B cell (primary cell): ENCODE data around the gene FTL.

Experiments
- EZH2 ChIP-seq: IDR thresholded peaks from 2 replicates; pipeline ENCODE4 v1.6.1; 2012; ENCODE audit warnings: borderline replicate concordance, low read depth, mild to moderate bottlenecking, moderate library complexity, low read length; ENCODE audit not compliant: insufficient read depth, poor library complexity, severe bottlenecking
- TF ChIP-seq, protein P1 (sequence below): fragments of 200-600 bp; IDR thresholded peaks from one replicate; pipeline ENCODE4 v1.8.0; 2022; ENCODE audit warnings: antibody characterized with exemption, mild to moderate bottlenecking

DNA sequence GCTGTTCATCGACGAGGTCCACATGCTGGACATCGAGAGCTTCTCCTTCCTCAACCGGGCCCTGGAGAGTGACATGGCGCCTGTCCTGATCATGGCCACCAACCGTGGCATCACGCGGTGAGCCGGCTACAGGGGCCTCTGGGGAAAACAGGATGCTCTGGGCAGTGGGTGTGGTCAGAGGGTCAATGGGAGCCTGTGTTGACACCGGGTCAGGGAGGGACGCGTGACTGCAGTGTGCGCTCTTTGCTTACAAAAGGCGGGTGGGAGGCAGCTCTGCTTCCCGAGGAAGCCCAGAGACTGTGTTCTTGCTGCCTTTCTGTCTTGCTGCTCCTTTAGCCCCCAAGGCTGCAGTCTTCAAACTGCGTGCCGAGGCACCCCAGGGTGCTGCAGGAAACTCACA is 46.1 kb downstream of the FTL start:
- TF ChIP-seq, protein P1, sequence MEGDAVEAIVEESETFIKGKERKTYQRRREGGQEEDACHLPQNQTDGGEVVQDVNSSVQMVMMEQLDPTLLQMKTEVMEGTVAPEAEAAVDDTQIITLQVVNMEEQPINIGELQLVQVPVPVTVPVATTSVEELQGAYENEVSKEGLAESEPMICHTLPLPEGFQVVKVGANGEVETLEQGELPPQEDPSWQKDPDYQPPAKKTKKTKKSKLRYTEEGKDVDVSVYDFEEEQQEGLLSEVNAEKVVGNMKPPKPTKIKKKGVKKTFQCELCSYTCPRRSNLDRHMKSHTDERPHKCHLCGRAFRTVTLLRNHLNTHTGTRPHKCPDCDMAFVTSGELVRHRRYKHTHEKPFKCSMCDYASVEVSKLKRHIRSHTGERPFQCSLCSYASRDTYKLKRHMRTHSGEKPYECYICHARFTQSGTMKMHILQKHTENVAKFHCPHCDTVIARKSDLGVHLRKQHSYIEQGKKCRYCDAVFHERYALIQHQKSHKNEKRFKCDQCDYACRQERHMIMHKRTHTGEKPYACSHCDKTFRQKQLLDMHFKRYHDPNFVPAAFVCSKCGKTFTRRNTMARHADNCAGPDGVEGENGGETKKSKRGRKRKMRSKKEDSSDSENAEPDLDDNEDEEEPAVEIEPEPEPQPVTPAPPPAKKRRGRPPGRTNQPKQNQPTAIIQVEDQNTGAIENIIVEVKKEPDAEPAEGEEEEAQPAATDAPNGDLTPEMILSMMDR = no peak
- TF ChIP-seq EZH2 = no peak
